HepG2 (cell line): ENCODE measurements around the gene CYP26A1. TPM values are rescaled to one million over a fixed set of nuclear protein-coding genes. Genes with fewer than 3 reads are reported as not detected.

ENCODE experiments used
- ARNT ChIP-seq: fragments of 450-650 bp; IDR thresholded peaks from 2 replicates; pipeline ENCODE4 v1.6.1; 2017
- EED ChIP-seq: sonication (generic); formaldehyde crosslinking; IDR thresholded peaks from 2 replicates; pipeline ENCODE4 v1.5.0; 2020; ENCODE audit warnings: mild to moderate bottlenecking, missing genetic modification reagents
- ELF3 ChIP-seq: IDR thresholded peaks from 2 replicates; pipeline ENCODE4 v1.6.1; 2016; ENCODE audit warnings: missing genetic modification reagents, missing compliant biosample characterization
- ERF ChIP-seq: IDR thresholded peaks from 2 replicates; pipeline ENCODE4 v1.6.1; 2018; ENCODE audit warnings: missing biosample characterization, missing genetic modification reagents
- FOSL2 ChIP-seq: sonication (generic); formaldehyde crosslinking; IDR thresholded peaks from 2 replicates; pipeline ENCODE4 v1.4.0; 2020; ENCODE audit warnings: missing genetic modification reagents
- MAFF ChIP-seq: IDR thresholded peaks from 2 replicates; pipeline ENCODE4 v1.6.1; 2011; ENCODE audit warnings: low read depth, low read length, improper control_type of control experiment
- MEF2D ChIP-seq: sonication (generic); formaldehyde crosslinking; IDR thresholded peaks from 2 replicates; pipeline ENCODE4 v1.5.1; 2020; ENCODE audit warnings: mild to moderate bottlenecking, missing genetic modification reagents
- NR2F2 ChIP-seq: IDR thresholded peaks from 2 replicates; pipeline ENCODE4 v1.6.1; 2012; ENCODE audit warnings: low read depth, inconsistent platforms, borderline replicate concordance
- RBM39 ChIP-seq: fragments of 200-400 bp; formaldehyde crosslinking; IDR thresholded peaks from one replicate; pipeline ENCODE4 v1.6.1; 2018; ENCODE audit warnings: antibody characterized with exemption, mild to moderate bottlenecking, low read depth, low read length; ENCODE audit not compliant: poor library complexity, severe bottlenecking
- ZBTB8A ChIP-seq: sonication (generic); formaldehyde crosslinking; IDR thresholded peaks from 2 replicates; pipeline ENCODE4 v1.4.0; 2020; ENCODE audit warnings: mild to moderate bottlenecking, low read depth, missing genetic modification reagents, borderline replicate concordance
- ZC3H4 ChIP-seq: sonication (generic); formaldehyde crosslinking; IDR thresholded peaks from 2 replicates; pipeline ENCODE4 v1.4.0; 2020; ENCODE audit warnings: missing genetic modification reagents, borderline replicate concordance
- ZNF121 ChIP-seq: sonication (generic); formaldehyde crosslinking; IDR thresholded peaks from 2 replicates; pipeline ENCODE4 v1.5.0; 2020; ENCODE audit warnings: mild to moderate bottlenecking, missing genetic modification reagents
- ZNF333 ChIP-seq: sonication (generic); formaldehyde crosslinking; IDR thresholded peaks from 2 replicates; pipeline ENCODE4 v1.4.0; 2020; ENCODE audit warnings: mild to moderate bottlenecking, missing genetic modification reagents, borderline replicate concordance
- ZNF484 ChIP-seq: sonication (generic); formaldehyde crosslinking; IDR thresholded peaks from 2 replicates; pipeline ENCODE4 v1.5.1; 2020; ENCODE audit warnings: mild to moderate bottlenecking, low read depth, missing genetic modification reagents, borderline replicate concordance
- ZNF644 ChIP-seq: IDR thresholded peaks from 2 replicates; pipeline ENCODE4 v1.6.1; 2016; ENCODE audit warnings: low read depth
- polyA plus RNA-seq, 8 experiments: library from polyadenylated mRNA; depleted of rRNA in 3 of 8; stranded (reverse) in 7 of 8; unstranded in 1 of 8; fragments of >200 nt; fragmentation: Illumina TruSeq in 4 of 8; extraction: Trizol in 4 of 8; gene quantifications; 2 replicates each; pipeline versions ENCODE4 v1.2.1 to v1.2.3, GENCODE V29; 2011 to 2016; ENCODE audit warnings: low read depth in 4 of 8, missing spikeins in 1 of 8, mixed read lengths in 1 of 8; ENCODE audit not compliant: insufficient read depth in 1 of 8
- total RNA-seq, 5 experiments: library from RNA; depleted of rRNA; stranded (reverse); fragments of >200 nt; fragmentation: Illumina TruSeq; extraction: Trizol; gene quantifications; 2 replicates each; pipeline ENCODE4 v1.2.3, GENCODE V29; 2016; ENCODE audit warnings: low read depth in 1 of 5
- TF ChIP-seq, protein P1 (sequence below): sonication (generic); formaldehyde crosslinking; IDR thresholded peaks from 2 replicates; pipeline ENCODE4 v1.8.0; 2022; ENCODE audit warnings: mild to moderate bottlenecking, missing genetic modification reagents, moderate library complexity
- TF ChIP-seq, protein P2 (sequence below): sonication (generic); formaldehyde crosslinking; IDR thresholded peaks from 2 replicates; pipeline ENCODE4 v1.5.1; 2020; ENCODE audit warnings: mild to moderate bottlenecking, missing genetic modification reagents, moderate library complexity
- TF ChIP-seq, protein P3 (sequence below): sonication (generic); formaldehyde crosslinking; IDR thresholded peaks from 2 replicates; pipeline ENCODE4; 2020; ENCODE audit warnings: missing genetic modification reagents, mild to moderate bottlenecking, borderline replicate concordance
- TF ChIP-seq, protein P4 (sequence below): sonication (generic); formaldehyde crosslinking; IDR thresholded peaks from 2 replicates; pipeline ENCODE4 v1.5.1; 2020; ENCODE audit warnings: missing genetic modification reagents, mild to moderate bottlenecking, borderline replicate concordance
- TF ChIP-seq, protein P5 (sequence below): sonication (generic); formaldehyde crosslinking; IDR thresholded peaks from 2 replicates; pipeline ENCODE4 v1.5.1; 2020; ENCODE audit warnings: missing genetic modification reagents, mild to moderate bottlenecking, borderline replicate concordance

The CYP26A1 gene
- total and polyA plus RNA-seq, 2 of the 13 experiments (the other 11 are each of a cell fraction or from before 2014, with no cell fraction given): 0.15 TPM; not detected in 1

DNA sequence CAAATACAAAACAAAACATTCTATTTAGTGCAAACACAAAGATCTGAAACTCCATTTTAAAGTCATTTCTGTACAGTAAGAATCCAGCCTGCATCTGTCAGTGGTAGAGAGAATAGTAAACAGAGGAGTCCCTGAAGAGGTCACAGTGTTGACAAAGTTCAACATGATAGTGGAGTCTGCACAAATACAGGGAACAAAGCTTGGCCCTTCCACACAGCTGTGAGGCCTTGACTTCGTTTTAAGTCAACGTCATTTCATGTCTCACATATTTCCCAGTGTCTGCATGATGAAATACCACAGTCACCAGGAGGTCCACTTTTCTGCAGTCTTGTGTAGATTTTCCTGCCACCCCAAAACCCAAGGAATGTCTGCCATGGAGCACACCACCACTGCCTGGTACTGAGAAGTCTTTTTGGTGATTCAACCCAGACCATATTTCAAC lies 33.0 kb downstream of the CYP26A1 start (continued):
- TF ChIP-seq, protein P1, sequence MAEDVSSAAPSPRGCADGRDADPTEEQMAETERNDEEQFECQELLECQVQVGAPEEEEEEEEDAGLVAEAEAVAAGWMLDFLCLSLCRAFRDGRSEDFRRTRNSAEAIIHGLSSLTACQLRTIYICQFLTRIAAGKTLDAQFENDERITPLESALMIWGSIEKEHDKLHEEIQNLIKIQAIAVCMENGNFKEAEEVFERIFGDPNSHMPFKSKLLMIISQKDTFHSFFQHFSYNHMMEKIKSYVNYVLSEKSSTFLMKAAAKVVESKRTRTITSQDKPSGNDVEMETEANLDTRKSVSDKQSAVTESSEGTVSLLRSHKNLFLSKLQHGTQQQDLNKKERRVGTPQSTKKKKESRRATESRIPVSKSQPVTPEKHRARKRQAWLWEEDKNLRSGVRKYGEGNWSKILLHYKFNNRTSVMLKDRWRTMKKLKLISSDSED: no peak
- no peak for TF ChIP-seq ZNF333 (CRISPR knock-in tag)
- TF ChIP-seq ZBTB8A (CRISPR knock-in tag): no peak
- TF ChIP-seq FOSL2 (CRISPR knock-in tag): peak; percentile 87
- no peak for TF ChIP-seq ZNF121 (CRISPR knock-in tag)
- TF ChIP-seq ERF (CRISPR knock-in tag): peak; percentile 82
- no peak for TF ChIP-seq MAFF
- TF ChIP-seq ZC3H4 (CRISPR knock-in tag): no peak
- no peak for TF ChIP-seq ARNT
- TF ChIP-seq, protein P2, sequence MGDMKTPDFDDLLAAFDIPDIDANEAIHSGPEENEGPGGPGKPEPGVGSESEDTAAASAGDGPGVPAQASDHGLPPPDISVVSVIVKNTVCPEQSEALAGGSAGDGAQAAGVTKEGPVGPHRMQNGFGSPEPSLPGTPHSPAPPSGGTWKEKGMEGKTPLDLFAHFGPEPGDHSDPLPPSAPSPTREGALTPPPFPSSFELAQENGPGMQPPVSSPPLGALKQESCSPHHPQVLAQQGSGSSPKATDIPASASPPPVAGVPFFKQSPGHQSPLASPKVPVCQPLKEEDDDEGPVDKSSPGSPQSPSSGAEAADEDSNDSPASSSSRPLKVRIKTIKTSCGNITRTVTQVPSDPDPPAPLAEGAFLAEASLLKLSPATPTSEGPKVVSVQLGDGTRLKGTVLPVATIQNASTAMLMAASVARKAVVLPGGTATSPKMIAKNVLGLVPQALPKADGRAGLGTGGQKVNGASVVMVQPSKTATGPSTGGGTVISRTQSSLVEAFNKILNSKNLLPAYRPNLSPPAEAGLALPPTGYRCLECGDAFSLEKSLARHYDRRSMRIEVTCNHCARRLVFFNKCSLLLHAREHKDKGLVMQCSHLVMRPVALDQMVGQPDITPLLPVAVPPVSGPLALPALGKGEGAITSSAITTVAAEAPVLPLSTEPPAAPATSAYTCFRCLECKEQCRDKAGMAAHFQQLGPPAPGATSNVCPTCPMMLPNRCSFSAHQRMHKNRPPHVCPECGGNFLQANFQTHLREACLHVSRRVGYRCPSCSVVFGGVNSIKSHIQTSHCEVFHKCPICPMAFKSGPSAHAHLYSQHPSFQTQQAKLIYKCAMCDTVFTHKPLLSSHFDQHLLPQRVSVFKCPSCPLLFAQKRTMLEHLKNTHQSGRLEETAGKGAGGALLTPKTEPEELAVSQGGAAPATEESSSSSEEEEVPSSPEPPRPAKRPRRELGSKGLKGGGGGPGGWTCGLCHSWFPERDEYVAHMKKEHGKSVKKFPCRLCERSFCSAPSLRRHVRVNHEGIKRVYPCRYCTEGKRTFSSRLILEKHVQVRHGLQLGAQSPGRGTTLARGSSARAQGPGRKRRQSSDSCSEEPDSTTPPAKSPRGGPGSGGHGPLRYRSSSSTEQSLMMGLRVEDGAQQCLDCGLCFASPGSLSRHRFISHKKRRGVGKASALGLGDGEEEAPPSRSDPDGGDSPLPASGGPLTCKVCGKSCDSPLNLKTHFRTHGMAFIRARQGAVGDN: no peak
- TF ChIP-seq ZNF644 (CRISPR knock-in tag): peak; percentile 68; the same call in 1 of the 2 replicates
- TF ChIP-seq, protein P3, sequence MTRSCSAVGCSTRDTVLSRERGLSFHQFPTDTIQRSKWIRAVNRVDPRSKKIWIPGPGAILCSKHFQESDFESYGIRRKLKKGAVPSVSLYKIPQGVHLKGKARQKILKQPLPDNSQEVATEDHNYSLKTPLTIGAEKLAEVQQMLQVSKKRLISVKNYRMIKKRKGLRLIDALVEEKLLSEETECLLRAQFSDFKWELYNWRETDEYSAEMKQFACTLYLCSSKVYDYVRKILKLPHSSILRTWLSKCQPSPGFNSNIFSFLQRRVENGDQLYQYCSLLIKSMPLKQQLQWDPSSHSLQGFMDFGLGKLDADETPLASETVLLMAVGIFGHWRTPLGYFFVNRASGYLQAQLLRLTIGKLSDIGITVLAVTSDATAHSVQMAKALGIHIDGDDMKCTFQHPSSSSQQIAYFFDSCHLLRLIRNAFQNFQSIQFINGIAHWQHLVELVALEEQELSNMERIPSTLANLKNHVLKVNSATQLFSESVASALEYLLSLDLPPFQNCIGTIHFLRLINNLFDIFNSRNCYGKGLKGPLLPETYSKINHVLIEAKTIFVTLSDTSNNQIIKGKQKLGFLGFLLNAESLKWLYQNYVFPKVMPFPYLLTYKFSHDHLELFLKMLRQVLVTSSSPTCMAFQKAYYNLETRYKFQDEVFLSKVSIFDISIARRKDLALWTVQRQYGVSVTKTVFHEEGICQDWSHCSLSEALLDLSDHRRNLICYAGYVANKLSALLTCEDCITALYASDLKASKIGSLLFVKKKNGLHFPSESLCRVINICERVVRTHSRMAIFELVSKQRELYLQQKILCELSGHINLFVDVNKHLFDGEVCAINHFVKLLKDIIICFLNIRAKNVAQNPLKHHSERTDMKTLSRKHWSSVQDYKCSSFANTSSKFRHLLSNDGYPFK: no peak
- TF ChIP-seq ELF3 (CRISPR knock-in tag): peak; percentile 89
- no peak for TF ChIP-seq ZNF484
- TF ChIP-seq, protein P4, sequence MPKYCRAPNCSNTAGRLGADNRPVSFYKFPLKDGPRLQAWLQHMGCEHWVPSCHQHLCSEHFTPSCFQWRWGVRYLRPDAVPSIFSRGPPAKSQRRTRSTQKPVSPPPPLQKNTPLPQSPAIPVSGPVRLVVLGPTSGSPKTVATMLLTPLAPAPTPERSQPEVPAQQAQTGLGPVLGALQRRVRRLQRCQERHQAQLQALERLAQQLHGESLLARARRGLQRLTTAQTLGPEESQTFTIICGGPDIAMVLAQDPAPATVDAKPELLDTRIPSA (CRISPR knock-in tag): no peak
- no peak for TF ChIP-seq RBM39
- TF ChIP-seq, protein P5, sequence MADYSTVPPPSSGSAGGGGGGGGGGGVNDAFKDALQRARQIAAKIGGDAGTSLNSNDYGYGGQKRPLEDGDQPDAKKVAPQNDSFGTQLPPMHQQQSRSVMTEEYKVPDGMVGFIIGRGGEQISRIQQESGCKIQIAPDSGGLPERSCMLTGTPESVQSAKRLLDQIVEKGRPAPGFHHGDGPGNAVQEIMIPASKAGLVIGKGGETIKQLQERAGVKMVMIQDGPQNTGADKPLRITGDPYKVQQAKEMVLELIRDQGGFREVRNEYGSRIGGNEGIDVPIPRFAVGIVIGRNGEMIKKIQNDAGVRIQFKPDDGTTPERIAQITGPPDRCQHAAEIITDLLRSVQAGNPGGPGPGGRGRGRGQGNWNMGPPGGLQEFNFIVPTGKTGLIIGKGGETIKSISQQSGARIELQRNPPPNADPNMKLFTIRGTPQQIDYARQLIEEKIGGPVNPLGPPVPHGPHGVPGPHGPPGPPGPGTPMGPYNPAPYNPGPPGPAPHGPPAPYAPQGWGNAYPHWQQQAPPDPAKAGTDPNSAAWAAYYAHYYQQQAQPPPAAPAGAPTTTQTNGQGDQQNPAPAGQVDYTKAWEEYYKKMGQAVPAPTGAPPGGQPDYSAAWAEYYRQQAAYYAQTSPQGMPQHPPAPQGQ (CRISPR knock-in tag): no peak
- TF ChIP-seq EED (CRISPR knock-in tag): no peak
- peak; percentile 97 for TF ChIP-seq NR2F2
- no peak for TF ChIP-seq MEF2D
